IPS-18c (cell line): ENCODE results near the gene NKAIN2.

Source experiments
- H3K4me3 ChIP-seq: 2 replicates; pipeline ENCODE4 v1.7.0; 2013; ENCODE audit warnings: low read depth, mild to moderate bottlenecking, low read length, moderate library complexity; ENCODE audit not compliant: insufficient read depth
- H3K9me3 ChIP-seq: one replicate; pipeline ENCODE4 v1.6.1; 2013; ENCODE audit warnings: mild to moderate bottlenecking, low read length, moderate library complexity; ENCODE audit not compliant: control insufficient read depth, insufficient read depth

NKAIN2 gene

DNA sequence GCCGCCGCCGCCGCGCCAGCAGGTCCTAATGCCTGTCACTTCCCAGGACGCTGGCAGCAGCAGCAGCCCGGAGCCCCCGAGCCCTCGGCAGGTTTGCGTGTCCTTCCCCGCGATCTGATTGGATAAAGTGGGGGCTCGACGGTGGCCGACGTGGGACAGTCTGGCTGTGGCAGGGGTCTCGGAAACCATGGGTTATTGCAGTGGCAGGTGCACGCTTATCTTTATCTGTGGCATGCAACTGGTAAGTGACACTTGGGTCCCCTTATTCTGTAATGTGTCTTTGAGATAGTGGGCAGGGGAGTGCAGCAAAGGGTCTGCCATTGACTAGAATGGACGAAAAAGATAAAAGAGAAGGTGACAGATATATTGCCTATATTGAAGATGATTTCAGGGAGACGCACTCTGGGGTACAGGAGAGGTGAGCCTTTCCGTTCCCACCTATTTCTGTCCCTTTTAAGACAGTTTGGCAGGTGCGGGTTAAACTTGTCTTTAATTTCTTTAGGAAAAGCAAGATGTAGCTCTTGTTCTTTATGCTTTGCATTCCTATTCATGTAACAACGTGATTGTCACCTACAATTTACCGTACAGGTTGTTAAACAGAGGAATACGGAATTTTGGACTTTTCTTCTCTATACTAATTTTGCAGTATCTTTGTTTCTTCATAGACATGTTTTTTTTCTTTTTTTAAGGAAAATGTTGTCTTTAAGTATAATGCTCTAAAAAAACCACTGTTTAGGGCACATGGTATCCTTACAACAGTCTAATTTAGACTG is 535 bp downstream of the NKAIN2 start:
- H3K4me3 ChIP-seq, result peak overlapping the region; percentile 43
- H3K9me3 ChIP-seq, result no peaks in the 10 kb centered on the region

DNA sequence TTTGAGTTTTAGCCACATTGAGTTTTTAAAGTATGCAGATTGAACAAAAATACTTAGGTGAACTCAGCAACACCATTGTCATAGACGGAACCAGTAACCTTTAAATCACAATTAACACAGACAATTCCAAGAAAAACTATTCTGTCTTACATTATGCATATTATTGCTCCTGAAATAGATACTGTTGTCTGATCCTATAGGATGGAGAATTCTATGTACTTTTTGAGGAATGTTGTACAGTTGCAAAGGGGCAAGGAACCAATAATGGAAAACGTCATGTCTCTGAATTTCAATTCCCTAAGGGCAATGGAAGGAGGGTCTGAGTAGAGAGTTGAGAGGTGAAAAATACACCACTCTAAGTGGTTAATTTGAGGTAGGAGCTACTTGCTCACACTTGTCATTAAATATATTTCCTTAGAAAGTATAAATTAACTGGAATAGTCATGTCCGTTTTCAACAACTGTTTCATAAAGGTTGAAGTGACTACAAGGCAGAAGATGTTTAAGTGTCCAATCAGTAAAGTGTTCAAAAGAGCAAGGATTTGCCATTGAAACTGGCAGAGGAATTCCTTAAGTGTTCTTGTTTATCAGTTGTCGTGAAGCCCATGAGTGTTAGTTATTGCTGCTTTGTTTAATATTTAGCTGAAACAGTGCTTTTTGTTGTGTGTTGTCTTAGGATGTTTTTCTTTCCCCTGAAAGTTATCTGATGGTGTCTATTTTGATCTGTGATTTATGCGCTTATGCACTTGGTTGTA is 1.3 kb downstream of the NKAIN2 start:
- Histone ChIP-seq H3K9me3 (no peaks in the 10 kb centered on the region), H3K4me3 (no peak overlapping the region)

DNA sequence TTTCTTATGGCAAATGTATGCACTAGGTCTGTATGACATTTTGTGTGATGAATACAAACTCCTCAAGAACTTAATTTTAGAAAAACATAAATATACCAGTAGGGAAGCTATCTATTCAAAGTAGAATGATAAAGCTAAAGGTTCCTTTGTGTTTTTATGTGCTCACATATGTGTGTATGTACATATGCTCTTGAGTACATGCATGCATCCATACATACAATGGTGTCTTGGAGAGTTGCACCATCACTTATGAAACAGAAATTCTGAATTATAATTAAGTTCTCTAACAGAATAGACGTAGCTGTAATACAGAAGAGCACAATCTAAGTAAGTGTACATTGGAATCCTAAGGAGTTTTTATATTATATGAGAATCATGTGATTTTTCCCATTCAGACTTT is 2.3 kb downstream of the NKAIN2 start:
- H3K4me3 ChIP-seq, result no peak overlapping the region
- H3K9me3 ChIP-seq, result no peaks in the 10 kb centered on the region

GRCh38 chr6:123806561-123806960 is 2.9 kb downstream of the NKAIN2 start:
- Histone ChIP-seq H3K4me3 (no peak overlapping the region), H3K9me3 (no peaks in the 10 kb centered on the region)

- H3K4me3 ChIP-seq, result no peak overlapping the region
- no peaks in the 10 kb centered on the region for H3K9me3 ChIP-seq
Observed at GRCh38 chr6:123808556-123808955, 4.9 kb downstream of the NKAIN2 start.

DNA sequence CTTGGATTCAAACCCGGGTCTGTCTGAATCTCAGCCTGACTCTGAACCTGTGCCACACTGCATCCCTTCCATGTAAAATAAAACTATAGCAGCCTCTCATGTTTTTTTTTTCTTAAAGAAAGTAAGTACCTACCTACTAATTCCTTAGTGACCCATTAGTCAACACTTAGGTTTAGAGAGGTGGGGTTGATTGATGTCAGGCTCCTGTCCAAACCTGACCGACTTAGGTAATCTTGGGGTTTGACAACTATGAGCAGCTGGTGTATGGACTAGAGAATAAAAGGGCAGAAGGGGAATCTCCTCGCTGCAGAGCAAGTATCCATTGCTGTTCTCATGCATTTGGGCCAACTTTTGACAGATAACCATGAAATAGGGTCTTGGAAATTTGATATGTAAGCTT is 6.5 kb downstream of the NKAIN2 start:
- Histone ChIP-seq H3K4me3 (no peak overlapping the region), H3K9me3 (no peaks in the 10 kb centered on the region)

GRCh38 chr6:123810948-123811347 is 7.3 kb downstream of the NKAIN2 start:
- Histone ChIP-seq H3K9me3 (no peaks in the 10 kb centered on the region), H3K4me3 (no peak overlapping the region)

GRCh38 chr6:123811378-123811777 is 7.7 kb downstream of the NKAIN2 start:
- H3K4me3 ChIP-seq, result no peak overlapping the region
- H3K9me3 ChIP-seq, result no peaks in the 10 kb centered on the region

GRCh38 chr6:123812621-123813020 is 9.0 kb downstream of the NKAIN2 start:
- Histone ChIP-seq H3K4me3 (no peak overlapping the region), H3K9me3 (no peaks in the 10 kb centered on the region)

DNA sequence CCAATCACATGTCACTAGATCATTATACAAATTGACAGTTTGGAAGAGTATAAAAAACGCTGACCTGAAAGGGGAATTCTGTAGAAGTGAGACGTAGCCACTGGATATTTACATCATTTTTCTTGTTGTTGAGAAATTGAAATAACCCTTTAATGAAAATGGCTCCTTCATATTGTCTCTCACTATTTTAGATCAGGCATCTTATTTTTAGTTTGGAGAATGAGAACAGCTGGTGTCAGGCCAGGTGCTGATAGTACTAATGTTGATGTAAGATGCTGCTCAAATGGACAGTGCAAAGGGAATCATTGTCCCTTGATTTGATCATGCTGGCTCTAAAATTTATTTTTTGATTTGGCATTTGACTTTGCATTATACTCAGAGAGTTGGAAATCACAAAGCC is 17.4 kb downstream of the NKAIN2 start:
- Histone ChIP-seq H3K9me3 (no peaks in the 10 kb centered on the region), H3K4me3 (no peak overlapping the region)

GRCh38 chr6:123829302-123829953 is 25.8 kb downstream of the NKAIN2 start:
- H3K9me3 ChIP-seq, result no peaks in the 10 kb centered on the region
- no peak overlapping the region for H3K4me3 ChIP-seq

DNA sequence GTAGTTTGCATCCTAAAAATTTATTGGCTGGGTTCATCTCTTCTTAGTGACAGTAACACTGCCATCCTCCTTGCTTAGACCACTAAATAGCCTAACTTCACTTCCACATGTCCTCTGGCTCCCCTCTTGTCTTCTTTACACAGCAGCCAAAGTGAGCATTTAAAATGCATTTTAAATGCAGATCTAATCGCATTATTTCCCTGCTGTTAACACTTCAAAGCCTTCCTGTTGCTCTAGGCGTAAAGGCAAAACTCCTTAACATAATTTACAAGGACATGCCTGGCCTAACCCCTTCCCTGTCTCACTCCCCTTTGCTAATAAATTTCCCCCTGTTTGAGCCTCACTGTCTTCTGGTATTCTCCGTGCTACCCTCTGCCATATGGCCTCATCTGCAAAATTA is 26.5 kb downstream of the NKAIN2 start:
- no peak overlapping the region for H3K4me3 ChIP-seq
- no peaks in the 10 kb centered on the region for H3K9me3 ChIP-seq

DNA sequence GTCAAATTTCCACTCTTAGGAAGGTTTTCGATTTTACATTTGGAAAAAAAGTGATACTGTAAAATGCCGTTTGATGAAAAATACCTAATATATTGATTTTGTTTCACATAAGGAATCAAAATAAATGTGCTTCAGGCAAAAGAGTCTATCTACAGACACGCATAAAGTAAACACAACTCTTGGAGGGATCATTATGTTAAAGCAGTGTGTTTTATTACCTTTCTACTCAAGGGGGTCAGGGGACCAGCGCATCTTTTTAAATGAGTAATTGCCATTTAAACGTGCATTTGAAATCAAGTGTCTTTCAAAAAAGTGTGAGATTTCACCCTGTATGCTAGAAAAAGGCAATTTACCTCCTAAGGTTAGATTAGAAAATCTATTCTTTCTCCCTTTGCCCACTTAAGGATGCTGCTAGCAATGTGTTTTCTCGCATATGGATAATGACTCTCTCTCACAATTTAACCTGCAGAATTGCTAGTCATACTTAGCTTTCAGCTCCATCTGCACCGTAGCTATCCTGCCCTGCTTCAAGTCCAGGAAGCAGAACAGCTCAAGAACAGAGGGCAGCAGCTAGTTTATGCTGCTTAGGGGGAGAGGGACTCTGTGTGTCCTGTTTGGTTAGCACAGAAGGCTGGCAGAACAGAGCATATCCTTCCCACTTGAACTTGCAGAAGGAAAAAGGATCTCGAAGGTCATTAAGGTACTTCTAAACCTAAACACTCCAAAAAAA is 35.0 kb downstream of the NKAIN2 start:
- no peaks in the 10 kb centered on the region for H3K9me3 ChIP-seq
- no peak overlapping the region for H3K4me3 ChIP-seq

DNA sequence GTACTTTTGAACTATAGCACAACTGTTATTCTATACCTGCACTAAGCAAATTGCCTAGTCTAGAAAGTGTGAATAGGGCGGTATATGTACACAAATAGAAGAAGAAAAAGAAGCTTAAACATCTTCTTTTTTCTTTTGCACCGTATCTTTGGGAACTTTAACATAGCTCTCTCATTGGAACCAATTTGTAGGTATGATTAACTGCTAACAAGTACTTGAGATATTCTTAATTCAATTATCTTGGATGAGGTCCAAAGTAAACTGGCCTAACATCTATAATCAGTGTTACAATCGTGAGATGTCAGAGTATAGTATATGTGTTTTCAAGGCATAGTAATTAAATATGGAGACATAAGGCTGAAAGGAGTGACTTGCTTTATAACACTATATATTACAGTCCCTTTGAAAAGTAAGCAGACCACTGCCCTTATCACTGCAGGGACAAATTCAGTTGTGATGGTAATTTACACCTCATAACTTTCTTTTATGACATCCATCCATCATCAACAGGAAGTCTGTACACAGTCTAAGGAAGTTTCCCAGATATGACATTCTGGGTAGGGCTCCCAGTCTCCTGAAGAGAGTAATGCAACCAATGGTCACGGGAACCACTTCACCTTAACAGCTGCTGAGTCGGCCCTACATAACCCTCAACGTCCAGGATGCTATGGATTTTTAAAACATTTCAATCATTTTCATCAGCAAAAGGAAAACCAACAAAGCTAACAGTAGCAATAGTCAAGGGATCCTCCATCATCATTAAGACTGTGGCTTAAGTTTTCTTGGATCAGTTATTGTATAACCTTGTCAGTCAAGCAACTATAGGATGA is 37.6 kb downstream of the NKAIN2 start:
- no peak overlapping the region for H3K4me3 ChIP-seq
- H3K9me3 ChIP-seq, result no peaks in the 10 kb centered on the region

GRCh38 chr6:123844011-123844410 is 40.3 kb downstream of the NKAIN2 start:
- Histone ChIP-seq H3K9me3 (no peaks in the 10 kb centered on the region), H3K4me3 (no peak overlapping the region)

GRCh38 chr6:123848347-123848746 is 44.7 kb downstream of the NKAIN2 start:
- no peaks in the 10 kb centered on the region for H3K9me3 ChIP-seq
- H3K4me3 ChIP-seq, result no peak overlapping the region

DNA sequence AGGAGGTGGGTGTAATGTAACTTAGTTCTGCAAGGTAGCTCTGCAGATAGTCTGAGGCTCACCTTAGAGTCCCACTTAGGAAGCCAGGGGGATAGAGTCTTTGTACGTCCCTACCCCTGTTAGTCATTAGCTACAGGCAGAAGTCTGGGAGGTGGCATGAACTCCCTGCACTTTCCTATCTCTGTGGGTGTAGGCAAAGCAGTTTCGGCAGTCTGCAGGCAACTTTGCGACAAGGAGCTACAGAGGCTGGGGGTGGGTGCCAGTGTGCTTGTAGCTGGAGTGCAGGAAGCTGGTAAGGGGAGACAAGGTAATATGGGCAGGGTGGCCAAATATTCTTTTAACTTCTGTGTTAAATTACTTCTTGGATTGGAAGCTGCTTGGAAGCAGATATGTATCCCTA is 45.7 kb downstream of the NKAIN2 start:
- Histone ChIP-seq H3K9me3 (no peaks in the 10 kb centered on the region), H3K4me3 (no peak overlapping the region)
